NCI-H1048 (cell line): ENCODE results near the gene GASK1A.

ENCODE experiments used
- DNase-seq: peaks from one replicate; lab custom pipeline; 2025; lab: John Stamatoyannopoulos, UW

GASK1A gene

GRCh38 chr3:43090238-43090637 is 111.1 kb downstream of the GASK1A start:
- no peak for DNase-seq

- DNase-seq: no peak
Measured at GRCh38 chr3:43091481-43091880, 112.4 kb downstream of the GASK1A start.

DNA sequence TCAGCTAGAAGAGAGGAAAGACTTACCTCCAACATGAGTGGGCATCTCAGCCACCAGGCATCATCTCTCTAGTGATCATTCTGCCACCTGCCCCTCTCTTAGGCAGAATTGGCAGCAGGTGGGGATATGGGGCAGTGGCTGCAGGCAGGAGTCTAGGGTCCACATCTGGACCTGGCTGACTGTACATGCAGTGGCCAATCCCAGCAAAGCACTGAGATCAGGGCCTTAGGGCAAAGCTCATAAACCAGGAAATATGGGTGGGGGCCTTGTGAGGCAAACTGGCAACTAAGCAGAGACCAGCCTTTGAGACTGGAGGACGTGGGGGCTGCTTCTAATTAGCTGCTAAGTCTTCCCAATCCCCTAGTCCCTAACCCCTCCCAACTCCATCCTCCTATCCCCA is 113.9 kb downstream of the GASK1A start:
- DNase-seq: no peak

DNA sequence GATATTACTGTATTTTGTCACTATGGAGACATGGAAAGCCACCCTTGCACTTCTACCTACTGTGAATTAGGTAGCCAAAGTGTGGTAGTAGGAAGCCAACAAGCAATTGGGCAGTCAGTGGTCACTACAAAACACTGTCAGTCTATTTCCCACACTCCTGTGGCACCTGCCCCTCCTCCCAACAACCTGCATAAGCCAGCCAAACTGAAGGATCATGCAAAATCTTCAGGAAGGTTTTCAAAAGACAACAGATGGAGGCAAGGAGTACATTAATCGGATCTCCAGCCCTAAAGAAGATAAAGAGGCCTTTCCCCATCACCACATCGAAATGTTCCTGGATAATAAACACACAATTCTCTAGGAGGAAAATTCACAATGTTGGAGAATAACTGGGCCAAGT is 114.9 kb downstream of the GASK1A start:
- DNase-seq: no peak

- DNase-seq: no peak
Measured at GRCh38 chr3:43094381-43094780, 115.3 kb downstream of the GASK1A start.

GRCh38 chr3:43094851-43095250 is 115.7 kb downstream of the GASK1A start:
- DNase-seq: no peak

DNA sequence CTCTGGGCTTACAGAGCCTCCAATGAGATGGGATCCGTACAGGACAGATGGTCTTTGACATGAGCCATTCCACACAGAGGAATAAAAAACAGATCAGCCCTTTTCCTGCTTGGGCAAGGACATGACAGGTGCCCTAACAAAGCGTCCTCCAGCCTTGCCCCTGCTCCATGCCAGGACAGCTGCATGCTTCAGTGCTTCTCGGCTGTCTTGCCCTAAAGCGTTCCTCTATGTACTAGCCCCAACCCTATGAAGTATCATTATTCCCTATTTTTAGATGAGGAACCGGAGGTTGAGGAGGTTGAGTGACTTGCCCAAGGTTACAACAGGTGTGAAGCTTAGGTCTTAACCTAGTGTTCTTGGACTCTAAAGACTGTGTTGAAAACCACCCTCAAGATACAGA is 116.3 kb downstream of the GASK1A start:
- DNase-seq: no peak

GRCh38 chr3:43096761-43097160 is 117.7 kb downstream of the GASK1A start:
- DNase-seq: no peak

DNA sequence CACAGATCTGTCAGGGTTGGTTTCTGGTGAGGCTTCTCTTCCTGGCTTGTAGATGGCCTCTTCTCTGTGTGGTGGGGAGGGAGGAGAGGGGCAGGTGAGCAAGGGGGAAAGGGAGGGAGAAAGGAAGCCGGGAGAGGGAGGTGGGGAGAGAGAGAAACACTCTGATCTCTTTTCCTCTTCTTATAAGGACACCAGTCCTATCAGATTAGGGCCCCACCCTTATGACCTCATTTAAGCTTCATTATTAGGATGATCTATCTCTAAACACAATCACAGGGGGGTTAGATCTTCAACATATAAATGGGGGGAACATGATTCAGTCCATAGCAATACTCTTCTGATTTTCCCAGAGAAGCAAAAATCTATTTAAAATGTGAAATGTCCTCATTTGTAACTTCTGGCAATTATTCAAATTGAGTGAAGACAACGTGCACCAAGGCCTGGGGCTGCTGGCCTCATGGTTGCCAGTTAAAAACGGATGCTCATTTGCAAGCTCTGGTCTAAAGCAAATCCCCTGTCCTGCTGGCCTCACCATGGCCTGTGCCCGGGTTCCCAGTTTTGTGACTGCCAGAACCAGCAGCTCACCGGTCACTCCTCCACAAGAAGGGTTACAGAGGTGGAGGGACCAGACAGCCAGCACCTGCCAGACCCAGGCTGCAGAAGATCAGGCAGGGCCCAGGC is 118.4 kb downstream of the GASK1A start:
- no peak for DNase-seq

GRCh38 chr3:43098761-43099160 is 119.7 kb downstream of the GASK1A start:
- no peak for DNase-seq

DNA sequence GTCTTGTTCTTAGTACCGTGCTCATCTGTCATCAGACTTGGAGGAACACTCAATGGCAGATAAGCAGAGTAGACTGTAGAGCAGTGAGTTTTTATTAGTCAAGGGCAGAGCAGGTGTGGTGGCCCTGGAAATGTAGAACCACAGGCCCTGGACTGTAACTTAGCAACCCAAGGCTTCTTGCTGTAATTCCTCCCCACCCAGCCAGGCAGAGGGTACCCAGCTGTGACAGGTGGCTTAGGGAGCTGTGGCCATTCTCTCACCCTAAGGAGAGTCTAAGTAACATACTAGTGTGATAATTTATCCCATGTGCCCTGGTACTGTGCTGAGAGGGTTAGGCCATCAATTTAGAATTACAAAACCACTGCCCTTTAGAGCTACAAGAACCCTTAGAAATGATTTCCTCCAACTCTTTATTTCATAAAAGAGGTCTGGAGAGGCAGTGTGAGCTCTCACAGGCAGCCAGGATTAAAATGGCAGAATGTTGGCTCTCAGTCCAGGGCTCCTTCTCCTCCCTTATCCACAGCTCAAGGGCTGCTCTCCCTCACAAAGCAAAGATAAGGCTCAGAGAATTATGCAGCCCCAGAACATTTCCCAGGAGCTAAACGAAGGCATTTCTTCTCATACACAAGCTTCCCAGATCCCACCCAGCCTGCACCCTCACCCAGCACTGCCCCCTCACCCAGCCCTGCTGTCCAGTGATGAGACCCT is 123.8 kb downstream of the GASK1A start:
- no peak for DNase-seq

DNA sequence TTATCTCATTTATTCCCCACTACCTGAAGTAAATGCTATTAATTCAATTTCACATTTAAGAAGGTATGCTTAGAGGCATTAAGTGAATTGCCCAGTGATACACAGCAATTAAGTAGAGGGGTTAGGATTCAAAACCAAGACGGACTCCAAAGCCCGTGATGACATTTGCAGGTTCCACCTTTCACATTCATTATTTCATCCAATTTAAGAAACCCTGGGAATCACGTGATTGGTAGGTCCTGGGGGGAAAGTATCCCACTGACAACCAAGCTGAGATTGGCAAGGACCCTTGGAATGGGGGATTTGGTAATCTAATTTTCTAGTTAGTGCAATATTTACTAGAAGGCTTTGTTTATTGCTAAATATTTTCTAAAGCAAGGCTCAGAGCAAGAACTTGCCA is 124.9 kb downstream of the GASK1A start:
- no peak for DNase-seq

- DNase-seq: no peak
Measured at GRCh38 chr3:43104660-43105595, 125.8 kb downstream of the GASK1A start.

GRCh38 chr3:43105596-43106292 is 126.6 kb downstream of the GASK1A start, which contains the start of gene POMGNT2:
Gene POMGNT2 (minus strand): TSS chr3:43106079. CDS start chr3:43081431, 24,648 bp downstream.
- DNase-seq: peak; percentile 76

DNA sequence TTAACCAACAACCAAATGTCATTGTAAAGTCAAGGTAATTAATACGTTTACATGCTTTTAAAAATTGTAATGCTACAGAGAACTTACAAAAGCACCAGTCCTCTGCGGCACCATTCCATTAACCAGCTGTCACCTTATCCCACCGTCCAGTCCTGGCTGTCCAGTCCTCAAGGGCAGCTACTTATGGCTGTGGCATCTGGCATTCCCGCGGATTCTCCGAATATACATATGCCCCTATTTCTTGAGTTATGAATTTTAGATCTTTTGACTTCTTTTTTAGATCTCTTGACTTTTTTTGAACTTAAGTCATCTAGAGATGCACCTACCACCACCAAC is 127.2 kb downstream of the GASK1A start:
- DNase-seq: no peak
